AG09309 (cell line): ENCODE data around the gene GPR89B.
"Not testable (repeated sequence)": the region's sequence is repeated elsewhere in the genome, so short reads cannot be mapped to it uniquely, and the experiment has no call there.

Source experiments
- DNase-seq: peaks from one replicate; pipeline ENCODE4 v3.0.0-alpha.2; 2010; ENCODE audit warnings: low read depth
- H3K4me3 ChIP-seq: 2 replicates; pipeline ENCODE4 v1.5.1; 2011; ENCODE audit warnings: mild to moderate bottlenecking, low read depth, low read length, moderate library complexity; ENCODE audit not compliant: control insufficient read depth

GPR89B gene

DNA sequence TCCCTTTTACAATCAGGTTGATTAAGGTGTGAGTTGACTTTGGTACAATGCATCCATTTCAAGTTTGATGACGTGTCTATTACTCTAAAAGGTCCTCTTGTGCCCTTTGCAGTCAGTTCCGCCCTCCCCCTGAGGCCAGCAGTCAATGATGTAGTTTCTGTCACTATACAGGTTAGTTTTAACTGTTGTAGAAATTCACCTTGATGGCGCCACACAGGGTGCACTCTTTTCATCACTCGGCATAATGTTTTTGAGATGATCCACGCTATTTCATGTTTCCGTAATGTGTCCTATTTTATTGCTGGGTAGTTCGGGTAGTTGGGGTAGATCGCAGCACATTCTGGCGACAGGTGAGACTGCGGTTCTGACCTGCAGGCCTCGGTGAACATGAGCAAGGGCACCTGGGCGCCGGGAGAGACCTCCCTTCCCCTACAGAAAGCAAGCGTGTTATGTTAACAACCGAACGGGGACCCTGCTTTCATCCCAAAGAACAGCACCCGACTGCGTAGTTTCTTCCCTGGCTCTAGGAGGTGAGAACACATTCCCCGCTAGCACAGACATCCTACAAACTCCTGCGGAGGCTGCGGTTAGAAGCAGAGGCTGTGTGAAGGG lies 109.7 kb downstream of the GPR89B start:
- H3K4me3 ChIP-seq, DNase-seq: not testable (repeated sequence)

- H3K4me3 ChIP-seq: peak overlapping the region; percentile 36
- peak; percentile 20 for DNase-seq
Observed at GRCh38 chr1:148038462-148039333, 110.5 kb downstream of the GPR89B start.
